ENCODE measurements around the gene NTSR1.

DNA sequence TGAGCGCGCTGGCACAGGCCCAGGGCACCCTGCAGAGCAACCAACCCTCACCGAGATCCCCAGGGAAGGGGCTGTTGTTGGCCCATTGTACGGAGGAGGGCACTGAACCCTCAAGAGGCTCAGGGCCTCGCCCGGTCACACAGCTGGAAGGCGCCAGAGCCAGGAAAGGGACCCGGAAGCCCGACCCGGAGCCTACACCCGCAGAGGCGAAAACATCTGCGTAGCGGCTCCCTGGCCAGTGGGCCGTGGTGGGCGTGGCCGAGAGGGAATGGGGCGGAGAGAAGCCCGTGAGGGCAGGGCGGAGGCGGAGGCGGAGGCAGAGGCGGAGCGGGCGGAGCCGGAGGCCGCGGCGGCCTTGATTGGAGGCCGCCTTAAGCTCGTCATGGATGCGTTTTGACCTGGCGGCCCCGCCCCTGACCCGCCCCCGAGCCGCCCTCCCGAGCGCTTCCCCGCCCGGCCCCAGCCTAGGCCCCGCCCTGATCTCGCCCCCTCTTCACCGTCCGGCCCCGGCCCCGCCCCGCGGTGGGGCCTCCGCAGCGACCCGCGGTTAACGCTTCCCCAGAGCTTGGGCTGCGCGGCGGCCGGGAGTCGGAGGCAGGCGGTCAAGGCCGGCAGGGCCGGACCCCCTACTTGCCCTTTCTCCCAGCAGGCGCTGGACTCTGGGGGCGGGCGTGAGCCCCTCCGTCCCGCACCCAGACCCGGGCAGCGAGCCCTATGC lies 85.5 kb downstream of the NTSR1 start:
- TF ChIP-seq EZH2 (IDR thresholded peaks at IDR 0.05; ENCODE audit: low read depth): no peak
- TF ChIP-seq CTCF (conservative IDR thresholded peaks at IDR 0.05): no peak

Data from PC-9 (cell line).